HEK293 (cell line): ENCODE results near the gene WNT5B.

ENCODE experiments used
- CTCF ChIP-seq: fragments of 450-650 bp; formaldehyde crosslinking; IDR thresholded peaks from 2 replicates; pipeline ENCODE4 v1.5.1; 2016; ENCODE audit warnings: missing biosample characterization, missing genetic modification characterization
- HOXA7 ChIP-seq: sonication (generic); formaldehyde crosslinking; IDR thresholded peaks from 2 replicates; pipeline ENCODE4 v1.8.1; 2022; ENCODE audit warnings: missing genetic modification reagents, borderline replicate concordance
- SP2 ChIP-seq: fragments of 450-650 bp; formaldehyde crosslinking; IDR thresholded peaks from 2 replicates; pipeline ENCODE4 v1.5.1; 2016; ENCODE audit warnings: missing biosample characterization, missing genetic modification characterization
- ZNF560 ChIP-seq: fragments of 450-650 bp; formaldehyde crosslinking; IDR thresholded peaks from 2 replicates; pipeline ENCODE4 v1.5.1; 2017; ENCODE audit warnings: missing biosample characterization, missing genetic modification characterization, borderline replicate concordance

GRCh38 chr12:1643043-1643442 lies 14.0 kb downstream of the WNT5B start:
- TF ChIP-seq CTCF (tag by site-specific recombination) (no peak), SP2 (tag by site-specific recombination) (no peak), ZNF560 (tag by site-specific recombination) (no peak), HOXA7 (CRISPR knock-in tag) (no peak)
